ENCODE results near the gene ADARB2.

- TF ChIP-seq CTCF (IDR thresholded peaks at IDR 0.05; ENCODE audit: low read depth, low read length, poor library complexity, severe bottlenecking) (no peak), EZH2phosphoT487 (IDR thresholded peaks at IDR 0.05; ENCODE audit: borderline replicate concordance, low read length) (no peak)
These were observed 59.2 kb downstream of the ADARB2 start for GRCh38 chr10:1678084-1678483.

Data from DOHH2 (cell line).